Breast epithelium (tissue), 3 donors: ENCODE results near the gene GON4L.
"Not testable (repeated sequence)": the region's sequence is repeated elsewhere in the genome, so short reads cannot be mapped to it uniquely, and the experiment has no call there.

Experiments used
- POLR2A ChIP-seq: fragments of 450-650 bp; IDR thresholded peaks from one replicate; pipeline ENCODE4 v1.6.1; 2016; ENCODE audit warnings: antibody characterized with exemption, mild to moderate bottlenecking, moderate library complexity
- POLR2AphosphoS5 ChIP-seq, 3 donors: sonication (generic); formaldehyde crosslinking; IDR thresholded peaks; one replicate each; pipeline ENCODE4 v1.6.1; 2017; ENCODE audit warnings: antibody characterized with exemption in 3 of 3
- TF ChIP-seq, protein P1 (sequence below), 3 donors: fragments of 450-650 bp; IDR thresholded peaks; one replicate each; pipeline ENCODE4 v1.5.1; 2016 to 2017; ENCODE audit warnings: antibody characterized with exemption in 3 of 3, mild to moderate bottlenecking in 3 of 3, moderate library complexity in 3 of 3

DNA sequence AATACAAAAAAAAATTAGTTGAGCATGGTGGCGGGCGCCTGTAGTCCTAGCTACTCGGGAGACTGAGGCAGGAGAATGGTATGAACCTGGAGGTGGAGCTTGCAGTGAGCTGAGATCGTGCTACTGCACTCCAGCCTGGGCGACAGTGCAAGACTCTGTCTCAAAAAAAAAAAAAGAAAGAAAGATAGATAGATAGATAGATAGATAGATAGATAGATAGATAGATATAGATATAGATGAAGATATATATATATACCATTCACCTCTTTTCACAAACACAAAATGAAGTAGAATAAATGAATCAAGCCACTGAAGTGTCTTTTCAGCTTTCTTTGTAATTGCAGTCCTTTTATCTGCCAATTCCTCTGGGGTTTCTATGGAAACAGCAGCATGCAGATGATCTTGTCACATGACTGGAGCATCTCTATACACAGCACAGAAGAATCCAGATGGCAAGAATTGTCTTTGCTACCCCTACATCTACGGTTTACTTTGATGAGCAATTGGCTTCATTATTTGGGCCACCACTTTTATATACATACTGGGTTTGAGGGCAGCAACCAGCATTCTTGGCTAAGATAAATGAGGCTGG, 138.4 kb downstream of the GON4L start:
- TF ChIP-seq, protein P1, sequence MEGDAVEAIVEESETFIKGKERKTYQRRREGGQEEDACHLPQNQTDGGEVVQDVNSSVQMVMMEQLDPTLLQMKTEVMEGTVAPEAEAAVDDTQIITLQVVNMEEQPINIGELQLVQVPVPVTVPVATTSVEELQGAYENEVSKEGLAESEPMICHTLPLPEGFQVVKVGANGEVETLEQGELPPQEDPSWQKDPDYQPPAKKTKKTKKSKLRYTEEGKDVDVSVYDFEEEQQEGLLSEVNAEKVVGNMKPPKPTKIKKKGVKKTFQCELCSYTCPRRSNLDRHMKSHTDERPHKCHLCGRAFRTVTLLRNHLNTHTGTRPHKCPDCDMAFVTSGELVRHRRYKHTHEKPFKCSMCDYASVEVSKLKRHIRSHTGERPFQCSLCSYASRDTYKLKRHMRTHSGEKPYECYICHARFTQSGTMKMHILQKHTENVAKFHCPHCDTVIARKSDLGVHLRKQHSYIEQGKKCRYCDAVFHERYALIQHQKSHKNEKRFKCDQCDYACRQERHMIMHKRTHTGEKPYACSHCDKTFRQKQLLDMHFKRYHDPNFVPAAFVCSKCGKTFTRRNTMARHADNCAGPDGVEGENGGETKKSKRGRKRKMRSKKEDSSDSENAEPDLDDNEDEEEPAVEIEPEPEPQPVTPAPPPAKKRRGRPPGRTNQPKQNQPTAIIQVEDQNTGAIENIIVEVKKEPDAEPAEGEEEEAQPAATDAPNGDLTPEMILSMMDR (IDR thresholded peaks at IDR 0.05) = not testable (repeated sequence)
- TF ChIP-seq POLR2A; POLR2AphosphoS5 (IDR thresholded peaks at IDR 0.05): not testable (repeated sequence)
